ENCODE measurements around the gene RFC1. TPM values are rescaled to one million over a fixed set of nuclear protein-coding genes. Genes with fewer than 3 reads are reported as not detected.
A peak's percentile ranks its signal among the peaks of the same experiment; 100 is the strongest.

RFC1 gene
- total and polyA plus RNA-seq, 2 of the 4 experiments (the other 2 are of a cell fraction), result 18.4 to 49.3 TPM

- intact Hi-C loops (cut with micrococcal nuclease) (no loop called here), dilution Hi-C loops (cut with HindIII; ENCODE audit: low sequenced_read_pairs, unreplicated experiment) (no loop called here), in situ Hi-C loops (cut with MboI; ENCODE audit: low sequenced_read_pairs) (no loop called here)
- peak overlapping the region; percentile 89; the same call in 2 of the 3 replicates for H2BK15ac ChIP-seq (ENCODE audit: low read depth, low read length)
- no peak overlapping the region for H3K4me3 ChIP-seq (ENCODE audit: insufficient read depth, low read depth, low read length)
- H3K9me3 ChIP-seq (ENCODE audit: control insufficient read depth, insufficient read depth, low read length), result no peaks in the 10 kb centered on the region
- no peak overlapping the region for H3K9ac ChIP-seq (ENCODE audit: low read depth, low read length)
- H2BK5ac ChIP-seq (ENCODE audit: low read depth, low read length, poor library complexity, severe bottlenecking), result no peak overlapping the region
- BruUV-seq (replicated peaks), result no TSS peak
- peak overlapping the region; percentile 64 for H2BK20ac ChIP-seq (ENCODE audit: low read depth, low read length)
- H3K4me2 ChIP-seq (ENCODE audit: low read depth, low read length), result no peak overlapping the region
- H4K5ac ChIP-seq (ENCODE audit: low read depth, low read length), result no peak overlapping the region
- H3K4ac ChIP-seq (ENCODE audit: low read depth, low read length), result peak overlapping the region; percentile 72
- no peak overlapping the region for H3K18ac ChIP-seq (ENCODE audit: low read depth, low read length)
- H3K14ac ChIP-seq (replicated peaks; ENCODE audit: low read depth, low read length), result peak overlapping the region; percentile 73; the same call in 1 of the 2 replicates
- peak overlapping the region; percentile 47 for H2AFZ ChIP-seq (replicated peaks; ENCODE audit: low read length, poor library complexity)
- DNase-seq (no peak), ATAC-seq (ENCODE audit: low read depth) (no peak)
- ChIA-PET POLR2A (ENCODE audit: unreplicated experiment) (no interaction called here), CTCF (no interaction called here)
- peak overlapping the region; percentile 64 for H2AK5ac ChIP-seq (ENCODE audit: low read depth, low read length)
- no peaks in the 10 kb centered on the region for H3K36me3 ChIP-seq (ENCODE audit: control insufficient read depth, insufficient read depth, low read length)
- peak overlapping the region; percentile 65; the same call in 1 of the 2 replicates for H3K23ac ChIP-seq (ENCODE audit: low read depth, low read length)
- no peaks in the 10 kb centered on the region for H3K27me3 ChIP-seq (ENCODE audit: control insufficient read depth, insufficient read depth, low read length)
- H3K9me1 ChIP-seq (ENCODE audit: insufficient read depth, low read length), result 0 out of 2 replicates have a peak, but pooled peaks cover 4% of the 10 kb centered on the region
- no peaks in the 10 kb centered on the region; the same call in 1 of the 2 replicates for H3K4me1 ChIP-seq (ENCODE audit: control insufficient read depth, insufficient read depth, low read length)
- no peaks in the 10 kb centered on the region for H3K79me1 ChIP-seq (ENCODE audit: low read depth in 1 of 2, low read length in 2 of 2)
- no peak overlapping the region for H3K27ac ChIP-seq (ENCODE audit: insufficient read depth, low read length)
- peak overlapping the region in 1 of 2 experiments; percentile 48; a peak in 2 of 4 replicates for H4K8ac ChIP-seq (ENCODE audit: low read depth in 2 of 2, low read length in 2 of 2)
- H2BK120ac ChIP-seq (ENCODE audit: low read depth, low read length), result peak overlapping the region; percentile 69
- no peak overlapping the region for H3K56ac ChIP-seq (ENCODE audit: extremely low read depth, insufficient read depth, low read length)
- H4K91ac ChIP-seq (ENCODE audit: insufficient read depth, low read depth, low read length), result peak overlapping the region; percentile 47; the same call in 1 of the 2 replicates
- no peak overlapping the region for H2AK9ac ChIP-seq (replicated peaks; ENCODE audit: low read depth, low read length, poor library complexity)
- no peak for TF ChIP-seq FOS (IDR thresholded peaks at IDR 0.05; ENCODE audit: low read depth, low read length)
- no peak for TF ChIP-seq RAD21 (IDR thresholded peaks at IDR 0.05; ENCODE audit: low read length)
- TF ChIP-seq BHLHE40 (IDR thresholded peaks at IDR 0.05; ENCODE audit: low read depth, low read length), result no peak
- TF ChIP-seq USF2 (IDR thresholded peaks at IDR 0.05; ENCODE audit: low read depth, low read length), result no peak
- no peak for TF ChIP-seq ELK1 (IDR thresholded peaks at IDR 0.05; ENCODE audit: borderline replicate concordance, low read depth, low read length)
- TF ChIP-seq MXI1 (IDR thresholded peaks at IDR 0.05; ENCODE audit: borderline replicate concordance, low read depth, low read length), result no peak
- TF ChIP-seq CHD1 (IDR thresholded peaks at IDR 0.05; ENCODE audit: low read depth, low read length), result no peak
- no peak for TF ChIP-seq MAZ (IDR thresholded peaks at IDR 0.05; ENCODE audit: borderline replicate concordance, low read depth, low read length)
- no peak for TF ChIP-seq SMC3 (IDR thresholded peaks at IDR 0.05; ENCODE audit: low read depth, low read length)
- TF ChIP-seq MAFK (IDR thresholded peaks at IDR 0.05; ENCODE audit: low read depth, low read length), result no peak
- TF ChIP-seq RFX5 (IDR thresholded peaks at IDR 0.05; ENCODE audit: low read depth, low read length), result no peak
- no peaks in the 10 kb centered on the region for H4K20me1 ChIP-seq (ENCODE audit: insufficient read depth, low read length)
- WGBS, 2 experiments (ENCODE audit: extremely low coverage in 2 of 2, insufficient read length in 1 of 2), result no CpG with 5 or more reads among the region's 2 CpGs
Measured at GRCh38 chr4:39256436-39256835, 109.7 kb downstream of the RFC1 start.

All from IMR-90 (cell line).